Stimulated activated CD8-positive, alpha-beta memory T cell treated with anti-CD3 and anti-CD28 coated beads, Interleukin-15, amount 100 ng/mL, for 4 hours (primary cell): ENCODE measurements around the gene DIO3.
"Not testable (repeated sequence)": the region's sequence is repeated elsewhere in the genome, so short reads cannot be mapped to it uniquely, and the experiment has no call there.

Source experiments
- DNase-seq, 2 donors: peaks; one replicate each; pipeline ENCODE4 v3.0.0-alpha.2; 2020; ENCODE audit warnings: low read depth in 2 of 2

The DIO3 gene

DNA sequence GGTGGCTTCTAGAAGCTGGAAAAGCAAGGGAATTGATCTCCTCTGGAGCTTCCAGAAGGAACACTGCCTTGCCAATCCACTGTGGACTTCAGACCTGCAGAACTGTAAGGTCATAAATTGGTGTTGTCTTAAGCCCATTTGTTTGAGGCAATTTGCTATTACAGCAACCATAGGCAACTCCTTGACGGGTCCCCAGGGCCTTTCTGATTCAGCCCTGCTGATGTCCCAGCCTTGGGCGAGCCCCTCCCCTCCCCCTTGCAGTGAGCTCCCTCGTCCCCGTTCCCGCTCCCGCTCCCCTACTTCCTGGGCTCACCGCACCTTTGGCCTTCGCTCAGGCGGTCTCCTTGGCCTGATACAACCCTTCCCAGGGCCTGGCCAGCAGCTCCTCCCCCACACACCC, 18.9 kb upstream of the DIO3 start:
- no peak for DNase-seq

DNA sequence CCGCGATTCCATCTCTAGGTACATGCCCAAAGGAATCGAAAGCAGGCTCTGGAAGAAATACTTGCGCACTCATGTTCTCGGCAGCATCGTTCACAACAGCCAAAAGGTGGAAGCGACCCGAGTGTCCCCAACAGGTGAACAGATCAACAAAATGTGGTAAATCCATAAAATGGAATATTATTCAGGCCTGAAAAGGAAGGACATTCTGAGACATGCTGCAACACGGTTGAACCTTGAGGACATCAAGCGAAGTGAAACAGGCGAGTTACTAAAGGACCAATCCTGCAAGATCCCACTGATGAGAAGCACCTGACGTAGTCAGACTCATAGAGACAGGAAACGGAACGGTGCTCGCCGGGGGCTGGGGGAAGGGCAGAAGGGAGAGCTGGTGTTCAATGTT, 17.5 kb upstream of the DIO3 start:
- DNase-seq: no peak

DNA sequence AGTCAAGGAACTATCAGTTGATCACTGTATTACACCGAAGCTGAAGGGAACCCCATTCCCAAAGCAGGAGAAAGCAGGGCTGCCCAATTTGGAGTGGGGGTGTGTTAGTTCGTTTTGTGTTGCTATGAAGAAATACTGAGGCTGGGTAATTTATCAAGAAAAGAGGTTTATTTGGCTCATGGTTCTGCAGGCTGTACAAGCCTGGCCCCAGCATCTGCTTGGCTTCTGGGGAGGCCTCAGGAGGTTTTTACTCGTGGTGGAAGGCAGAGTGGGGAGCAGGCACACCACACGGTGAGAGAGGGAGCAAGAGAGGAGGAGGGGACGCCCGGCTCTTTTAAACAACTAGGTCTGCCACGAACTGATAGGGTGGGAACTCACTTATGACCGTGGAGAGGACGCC, 16.7 kb upstream of the DIO3 start:
- no peak for DNase-seq

DNA sequence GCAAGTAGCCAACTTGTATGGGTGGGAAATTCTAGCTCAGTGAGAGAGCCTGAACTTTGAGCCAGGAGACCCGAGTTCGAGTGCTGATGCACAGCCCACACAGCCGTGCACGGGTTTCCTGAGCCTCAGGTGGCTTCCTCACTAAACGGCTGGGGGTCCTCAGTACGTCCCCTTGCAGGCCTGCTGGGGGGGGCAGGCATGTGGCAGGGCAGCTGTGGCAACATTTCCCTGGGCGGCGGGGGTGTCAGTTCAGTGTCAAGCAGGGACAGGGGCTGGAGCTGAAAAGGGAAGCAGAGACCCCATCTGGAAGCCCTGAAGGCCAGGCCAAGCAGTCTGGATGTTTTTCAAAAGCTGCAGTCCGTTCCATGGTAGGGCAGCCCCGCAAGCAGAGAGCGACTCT, 14.6 kb upstream of the DIO3 start:
- no peak for DNase-seq

DNA sequence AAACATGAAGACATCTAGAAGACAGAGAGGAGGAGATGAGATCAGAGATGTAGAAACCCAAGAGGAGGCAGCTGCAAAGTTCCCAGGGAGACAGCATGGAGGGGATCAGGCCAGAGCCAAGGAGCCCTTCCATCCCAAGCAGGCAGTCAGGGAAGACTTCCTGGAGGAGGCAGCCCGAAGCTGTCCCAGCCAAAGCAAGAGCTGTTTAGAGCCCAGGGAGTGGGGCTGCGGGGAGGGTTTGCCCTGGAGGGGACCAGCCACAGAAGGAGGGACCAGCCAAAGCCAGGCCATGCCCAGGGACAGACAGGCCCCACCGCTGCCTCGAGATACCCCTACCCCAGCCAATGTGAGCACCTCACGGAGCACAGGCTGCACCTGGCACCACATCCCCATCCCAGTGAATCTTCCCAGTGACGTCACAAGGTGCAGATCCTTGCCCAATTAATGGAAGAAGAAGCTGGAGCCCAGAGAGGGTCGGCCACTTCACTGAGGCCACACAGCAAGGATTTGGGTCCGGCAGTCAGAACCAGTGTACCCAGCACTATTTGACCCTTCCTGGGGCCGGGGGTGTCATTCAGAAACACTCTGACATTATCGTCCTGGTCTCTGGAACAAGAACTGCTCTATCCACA, 14.1 kb upstream of the DIO3 start:
- no peak for DNase-seq

DNA sequence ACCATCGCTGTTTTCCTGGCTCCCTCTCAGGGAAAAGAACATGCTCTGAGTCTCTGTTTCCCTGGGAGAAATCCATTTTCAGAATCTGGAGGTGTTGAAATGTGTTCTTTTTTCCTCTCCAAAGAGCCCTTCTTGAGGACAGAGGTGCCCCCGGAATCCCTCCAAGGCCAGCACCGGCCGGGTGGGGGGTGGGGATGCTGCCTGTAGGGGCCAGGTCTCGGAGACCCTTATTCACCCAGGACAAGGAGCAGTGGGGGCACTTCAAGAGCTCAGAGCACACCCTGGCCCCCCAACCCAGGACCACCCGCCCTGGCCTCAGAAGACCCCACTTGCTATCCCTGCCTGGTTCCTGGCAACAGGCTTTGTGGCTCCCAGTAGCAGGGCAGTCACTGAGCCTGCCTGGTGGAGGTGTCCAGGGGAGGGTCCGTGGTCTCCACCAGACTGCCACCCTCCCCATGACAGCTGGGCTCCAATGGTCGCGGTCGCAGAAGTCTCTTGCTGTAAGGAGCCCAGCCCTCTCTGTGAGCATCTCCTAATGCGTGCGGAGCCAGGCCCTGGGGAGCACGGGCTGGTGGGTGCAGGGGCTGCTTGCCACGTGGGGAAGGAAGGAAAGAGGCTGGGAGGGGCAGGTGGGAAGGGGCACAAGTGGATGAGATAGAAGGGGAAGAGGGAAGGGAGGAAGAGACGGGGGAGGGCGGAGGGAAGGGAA, 13.2 kb upstream of the DIO3 start:
- no peak for DNase-seq

DNA sequence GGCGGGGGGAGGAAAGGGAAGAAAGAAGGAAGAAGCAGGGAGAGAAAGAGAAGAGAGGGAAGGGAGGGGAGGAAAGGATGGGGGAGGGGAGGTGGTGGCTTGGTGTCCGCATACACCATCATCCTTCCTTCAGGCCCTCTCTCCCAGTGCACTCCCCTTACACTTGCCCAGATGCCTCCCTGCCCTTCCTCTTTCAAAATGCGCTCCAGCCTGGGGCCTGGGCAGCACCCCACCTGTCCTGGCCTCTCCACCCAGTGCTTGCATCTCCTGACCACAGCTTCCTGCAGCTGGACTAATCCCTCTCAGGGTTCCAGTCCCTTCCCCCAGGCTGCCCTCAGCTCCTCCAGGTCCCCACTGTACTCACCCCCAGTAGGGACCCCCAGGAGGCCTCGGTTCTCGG, 12.6 kb upstream of the DIO3 start:
- no peak for DNase-seq

DNA sequence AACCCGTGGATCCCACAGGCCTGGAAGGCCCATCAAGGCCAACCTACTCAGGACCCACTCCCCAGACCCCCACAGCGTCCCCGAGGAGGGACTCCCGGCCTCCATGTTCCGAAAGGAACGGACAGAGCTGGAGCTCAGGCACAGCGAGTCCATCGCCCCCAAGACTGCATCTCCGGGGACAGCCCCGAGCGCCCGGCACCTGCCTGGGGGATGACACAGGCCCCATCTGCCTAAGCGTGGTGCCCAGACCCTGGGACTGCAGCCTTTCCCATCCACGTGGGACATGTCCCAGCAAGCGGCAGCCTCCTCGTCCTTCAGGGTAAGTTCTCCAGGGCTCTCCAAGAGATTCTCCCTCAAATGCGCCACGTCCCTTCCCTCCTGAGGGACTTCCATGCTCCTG, 12.1 kb upstream of the DIO3 start:
- DNase-seq: no peak

DNA sequence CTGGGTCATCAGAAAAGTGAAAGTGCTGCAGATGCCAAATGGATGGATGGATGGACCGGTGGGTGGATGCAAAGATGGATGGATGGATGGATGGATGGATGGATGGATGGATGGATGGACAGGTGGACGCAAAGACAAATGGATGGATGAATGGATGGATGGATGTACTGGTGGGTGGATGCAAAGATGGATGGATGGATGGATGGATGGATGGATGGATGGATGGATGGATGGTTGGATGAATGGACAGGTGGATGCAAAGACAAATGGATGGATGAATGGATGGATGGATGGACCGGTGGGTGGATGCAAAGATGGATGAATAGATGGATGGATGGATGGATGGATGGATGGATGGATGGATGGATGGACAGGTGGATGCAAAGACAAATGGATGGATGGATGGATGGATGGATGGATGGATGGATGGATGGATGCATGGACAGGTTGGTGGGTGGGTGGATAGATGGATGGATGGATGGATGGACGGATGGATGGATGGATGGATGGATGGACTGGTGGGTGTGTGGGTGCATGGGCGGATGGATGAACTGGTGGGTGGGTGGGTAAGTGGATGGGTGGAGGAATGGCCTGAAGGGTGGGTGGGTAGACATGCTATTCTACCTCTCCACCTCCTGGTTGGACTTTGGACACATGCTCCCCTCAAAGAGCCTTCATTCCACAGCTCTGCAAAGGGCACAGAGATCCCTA, 10.9 kb upstream of the DIO3 start:
- DNase-seq: not testable (repeated sequence)

DNA sequence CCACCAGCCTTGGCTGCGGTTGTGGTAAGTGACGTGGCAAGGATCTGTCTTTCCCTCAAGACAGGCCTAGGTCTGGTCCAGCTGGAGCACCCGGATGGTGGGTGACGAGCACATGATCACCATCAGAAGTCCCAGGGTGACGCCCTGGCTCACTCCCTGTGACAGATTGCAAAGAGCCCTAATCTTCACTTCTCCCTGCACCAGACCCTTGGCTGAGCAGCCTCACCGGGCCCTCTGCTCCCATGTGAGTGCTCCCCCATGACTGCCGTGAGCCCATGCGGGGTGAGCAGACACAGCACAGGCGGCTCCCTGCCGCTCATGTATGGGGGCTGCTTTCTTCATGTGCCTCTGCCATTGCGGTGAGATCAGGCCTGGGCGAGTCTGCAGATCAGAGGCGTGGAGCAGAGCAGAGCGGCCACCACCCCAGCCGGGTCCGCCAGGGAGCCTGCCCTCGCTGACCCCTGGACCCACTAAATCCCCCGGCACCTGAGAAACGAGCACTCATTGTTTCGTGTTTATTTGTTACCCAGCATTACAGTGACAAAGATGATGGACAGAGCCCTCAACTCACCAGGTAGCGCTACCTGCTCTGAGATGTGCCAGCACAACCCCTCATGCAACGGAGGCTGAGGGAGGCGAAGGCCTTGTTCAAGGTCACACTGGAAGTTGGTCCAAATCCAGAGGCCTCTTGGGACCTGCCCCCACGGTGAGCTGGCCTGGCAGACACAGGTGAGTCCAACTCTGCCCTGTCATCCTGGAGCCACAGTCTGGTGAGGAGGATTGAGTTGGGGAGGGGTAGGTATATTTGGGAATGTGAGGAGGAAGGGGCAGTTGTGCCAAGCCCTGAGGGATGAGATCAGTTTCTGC, 9.3 kb upstream of the DIO3 start:
- DNase-seq: no peak

DNA sequence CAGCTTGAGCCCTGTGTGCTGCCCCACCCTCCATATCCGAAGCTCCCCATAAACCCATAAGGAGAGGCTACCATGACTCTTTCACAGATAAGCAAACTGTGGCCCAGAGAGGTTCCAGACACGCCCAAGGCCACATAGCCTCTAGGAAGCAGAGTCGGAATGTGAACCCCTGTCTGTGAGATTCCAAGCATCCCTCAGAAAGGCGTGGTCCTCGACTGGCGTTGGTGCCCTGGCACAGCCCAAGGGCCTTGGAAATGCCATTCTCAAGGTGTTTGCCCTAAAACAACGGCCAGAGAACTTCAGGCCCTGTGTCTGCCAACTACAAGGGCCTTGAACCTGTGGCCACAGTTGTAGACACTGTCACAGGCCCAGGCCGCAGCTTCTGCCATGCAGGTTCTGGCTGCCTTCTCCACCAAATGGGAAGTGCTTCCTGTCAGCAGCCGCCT, 8.5 kb upstream of the DIO3 start:
- no peak for DNase-seq

DNA sequence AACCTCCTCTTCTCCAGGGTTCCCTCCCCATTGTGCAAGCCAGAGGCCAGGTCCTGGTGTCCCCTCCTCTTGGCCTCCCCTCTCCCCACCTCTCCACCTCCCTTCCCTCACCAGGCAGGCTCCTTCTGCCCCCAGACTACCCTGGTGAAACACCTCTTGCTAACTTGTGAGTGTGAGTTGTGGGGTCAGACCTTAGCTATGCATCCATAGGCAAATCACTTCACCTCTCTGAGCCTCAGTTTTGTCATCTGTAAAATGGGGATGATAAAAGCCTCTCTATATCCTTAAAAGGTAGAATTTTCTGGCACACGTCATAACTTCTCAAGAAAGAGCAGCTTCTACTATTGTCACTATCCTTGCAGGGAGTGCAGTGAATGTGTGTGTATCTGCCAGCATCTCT, 7.9 kb upstream of the DIO3 start:
- no peak for DNase-seq

DNA sequence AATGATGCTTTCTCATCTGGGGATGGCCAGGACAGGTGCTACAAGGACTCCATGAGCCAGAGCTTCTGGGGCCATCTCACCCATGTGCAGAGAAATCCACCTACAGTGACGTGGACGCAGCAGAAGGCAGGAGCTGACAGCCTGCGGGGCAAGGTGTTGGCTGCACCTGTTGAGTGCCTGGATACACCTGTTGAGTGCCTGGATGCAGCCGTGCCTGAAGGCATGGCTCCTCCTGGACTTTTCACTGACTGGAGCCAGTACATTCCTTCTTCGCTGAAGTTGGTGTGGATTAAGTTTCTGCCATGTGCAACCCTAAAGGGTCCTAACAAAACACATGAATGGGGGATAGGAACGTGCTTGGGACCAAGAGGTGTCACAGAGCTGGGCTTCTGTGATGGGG, 7.4 kb upstream of the DIO3 start:
- no peak for DNase-seq

DNA sequence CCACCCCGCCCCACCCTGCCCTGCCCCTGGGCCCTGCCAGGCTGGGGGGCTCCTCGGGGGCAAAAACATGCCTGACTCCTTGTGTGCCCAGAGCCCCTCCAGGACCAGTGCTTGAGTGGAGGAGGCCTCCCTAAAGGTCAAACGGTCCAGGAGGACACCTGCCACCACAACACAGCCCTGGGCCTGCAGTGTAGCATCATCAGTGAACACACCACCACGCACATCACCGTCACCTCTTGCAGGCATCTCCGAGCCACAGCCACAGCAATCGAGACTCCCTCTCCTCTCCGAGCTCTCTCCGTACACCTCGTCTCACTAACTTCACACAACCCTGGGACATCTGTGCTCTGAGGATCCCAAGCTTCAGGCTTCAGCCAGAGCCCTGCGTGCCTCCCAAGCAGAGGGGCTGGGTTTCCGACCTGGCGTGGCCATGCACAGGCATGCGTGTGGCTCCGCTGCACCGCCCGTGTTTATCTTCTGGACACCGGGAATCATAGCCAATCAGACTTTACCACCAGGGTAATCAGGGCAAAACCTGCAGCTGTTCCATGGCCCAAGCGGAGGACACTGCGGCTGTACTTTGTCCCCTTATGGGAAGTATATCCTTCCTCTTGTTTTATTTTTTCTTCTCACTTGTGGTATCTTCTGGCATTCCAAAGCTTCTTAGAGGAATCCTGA, 6.2 kb upstream of the DIO3 start:
- DNase-seq: no peak

DNA sequence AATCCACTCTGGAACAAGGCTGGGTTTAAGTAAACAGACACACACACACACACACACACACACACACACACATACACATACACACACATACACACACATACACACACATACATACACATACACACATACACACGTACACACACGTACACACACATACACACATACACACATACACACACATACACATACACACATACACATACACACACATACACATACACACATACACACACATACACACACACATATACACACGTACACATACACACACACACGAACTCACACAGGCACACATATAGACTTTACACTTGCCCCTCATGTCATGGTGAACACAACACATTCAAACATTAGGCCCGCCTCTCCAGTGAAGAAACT, 5.6 kb upstream of the DIO3 start:
- DNase-seq: not testable (repeated sequence)

DNA sequence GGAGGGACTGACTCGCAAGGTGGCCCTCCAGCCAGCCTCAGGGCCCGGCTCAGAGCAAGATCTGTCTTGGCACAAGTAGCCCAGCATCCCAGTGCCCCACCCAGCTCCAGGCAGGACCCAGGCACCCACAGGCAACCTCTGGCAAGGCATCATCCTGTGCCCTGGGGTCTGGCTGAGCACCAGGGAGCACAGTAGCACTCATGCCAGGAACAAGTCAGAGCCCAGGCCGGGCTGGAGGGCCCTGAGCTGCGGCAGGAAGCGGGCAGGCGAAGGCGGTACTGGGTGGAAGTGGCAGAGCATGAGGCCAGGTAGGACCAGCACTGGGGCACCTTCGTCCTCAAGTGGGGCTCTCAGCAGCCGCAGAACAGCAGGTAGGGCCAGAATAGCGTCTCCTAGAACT, 5.2 kb upstream of the DIO3 start:
- no peak for DNase-seq

DNA sequence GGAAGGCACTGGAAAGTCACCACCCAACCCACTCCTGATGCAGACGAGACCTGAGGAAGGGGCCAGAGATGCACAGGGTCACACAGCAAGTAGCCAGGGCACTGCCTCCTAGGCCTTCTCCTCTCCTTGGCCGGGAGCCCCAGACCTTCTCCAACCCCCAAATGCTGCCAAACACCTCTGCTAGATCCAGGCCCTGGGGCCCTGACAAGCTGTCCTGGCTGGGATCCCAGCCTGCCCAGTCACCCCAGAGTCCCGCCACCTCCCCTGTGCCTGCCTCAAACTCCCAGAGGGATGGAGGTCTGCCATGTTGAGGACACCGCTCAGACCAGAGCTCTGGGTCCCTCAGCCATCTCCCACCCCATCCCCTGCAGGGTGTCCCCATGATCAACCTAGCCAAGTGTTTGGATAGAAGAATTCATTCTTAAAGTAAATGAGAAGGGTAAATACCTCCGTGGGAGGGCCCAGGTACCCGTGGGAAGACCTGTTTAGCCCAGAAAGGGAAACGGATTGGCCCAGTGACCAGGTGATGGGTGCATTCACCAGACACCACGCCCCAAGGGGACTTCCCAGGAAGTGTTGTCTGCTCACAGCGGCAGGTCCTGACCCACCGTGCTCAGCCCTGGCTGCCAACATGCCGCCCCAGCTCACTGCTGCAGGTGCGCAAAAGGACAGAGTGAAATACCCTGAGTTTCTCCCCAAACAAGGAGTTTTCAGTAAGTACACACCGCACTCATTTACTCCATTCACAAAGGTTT, 4.6 kb upstream of the DIO3 start:
- DNase-seq: no peak

DNA sequence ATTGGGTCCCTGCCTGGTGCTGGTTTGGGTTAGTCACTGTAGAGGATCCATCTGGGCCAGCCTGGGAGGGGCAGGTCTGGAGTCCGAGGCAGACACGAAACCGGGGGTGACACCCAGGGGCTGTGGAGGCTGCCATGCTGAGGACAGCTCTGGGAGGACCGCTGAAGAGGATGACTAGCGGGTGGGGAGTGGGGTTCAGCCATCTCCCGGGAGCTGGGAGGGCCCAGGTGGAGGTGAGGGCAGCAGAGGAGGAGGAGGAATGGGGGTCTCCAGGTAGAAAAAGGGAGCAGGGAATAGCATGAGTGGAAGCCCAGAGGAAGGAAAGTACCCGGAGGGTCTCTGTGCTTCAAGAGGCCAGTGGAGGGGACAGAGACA, 4.0 kb upstream of the DIO3 start:
- no peak for DNase-seq

DNA sequence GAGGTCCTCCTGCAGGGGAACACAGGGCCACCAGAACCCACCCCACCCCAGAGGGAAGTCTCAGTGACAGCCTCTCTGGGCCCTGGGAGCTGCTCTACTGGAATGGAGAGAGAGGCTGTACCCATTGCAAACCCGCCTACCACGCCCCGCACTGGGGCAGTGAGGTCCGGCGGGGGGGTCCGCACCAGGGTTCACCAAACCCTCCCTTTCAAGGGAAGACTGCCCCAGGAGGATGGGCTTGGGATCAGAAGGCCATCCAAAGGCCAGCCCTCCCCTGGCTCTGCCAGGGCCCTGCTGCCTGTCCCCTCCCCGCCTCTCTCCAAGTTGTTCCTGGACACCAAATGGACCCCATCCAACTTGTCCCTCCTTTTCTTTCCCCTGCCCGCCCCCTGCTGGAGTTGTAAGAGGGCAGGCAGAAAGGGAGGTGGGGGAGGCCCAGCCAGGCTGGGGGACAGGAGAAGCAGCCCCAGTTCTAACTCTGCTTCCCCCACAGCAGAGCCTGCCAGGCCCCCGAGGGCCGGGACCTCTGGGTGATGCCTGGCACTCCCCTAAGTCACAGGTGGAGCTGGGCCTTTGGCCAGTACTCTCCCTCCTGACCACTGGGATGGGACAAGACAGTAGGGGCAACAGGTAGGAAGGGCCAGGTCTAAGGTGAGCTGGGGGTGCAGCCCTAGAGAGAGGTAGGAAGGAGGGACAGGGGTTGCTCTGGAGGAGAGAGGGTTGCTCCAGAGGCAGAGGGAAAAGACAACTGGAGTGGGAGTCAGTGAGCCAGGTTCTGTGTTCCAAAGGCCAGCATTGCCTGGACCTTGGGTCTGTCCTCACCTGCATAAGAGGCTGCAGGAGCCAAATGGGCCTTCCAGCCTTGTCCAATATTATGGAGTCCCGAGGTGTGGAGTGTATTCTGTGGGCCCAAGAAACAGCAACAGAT, 3.2 kb upstream of the DIO3 start:
- DNase-seq: no peak

DNA sequence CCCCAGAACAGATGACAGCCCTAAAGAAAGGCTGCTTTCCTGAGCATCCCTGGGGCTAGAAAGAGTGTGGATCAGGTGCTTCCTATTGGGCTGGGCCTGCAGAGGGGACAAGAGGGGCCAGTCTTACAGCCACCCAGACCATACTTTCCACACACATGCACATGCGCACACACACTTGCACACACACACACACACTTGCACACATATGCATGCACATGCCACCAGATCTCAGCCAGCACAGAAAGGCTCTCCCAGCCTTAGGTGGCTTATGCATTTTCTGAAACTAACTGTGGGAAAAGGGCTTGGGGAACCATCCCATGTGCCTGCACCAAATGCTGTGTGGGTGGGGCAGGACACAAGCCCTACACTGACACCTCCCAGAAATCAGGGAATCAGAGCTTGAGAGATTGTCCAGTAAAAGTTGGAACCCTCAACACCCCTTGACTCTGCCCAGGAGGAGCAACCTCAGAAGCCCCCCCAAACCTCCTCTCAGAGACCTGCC, 2.5 kb upstream of the DIO3 start:
- no peak for DNase-seq
